Gastroesophageal sphincter (tissue), 4 donors: ENCODE data around the gene ROBO1. TPM values are rescaled to one million over a fixed set of nuclear protein-coding genes. Genes with fewer than 3 reads are reported as not detected.

ENCODE experiments used
- ATAC-seq: fragments of 150-250 bp; one replicate; pipeline ENCODE4 v1.9.1; 2016; ENCODE audit warnings: mild to moderate bottlenecking, moderate library complexity
- H3K27ac ChIP-seq, 4 donors: fragments of 200-600 bp; sonication (generic) in 3 of 4; 1 replicate in 3 of 4; 2 replicates in 1 of 4; pipeline ENCODE4 v1.5.1; 2016 to 2019
- H3K27me3 ChIP-seq: fragments of 200-600 bp; sonication (generic); one replicate; pipeline ENCODE4 v1.5.1; 2019
- H3K36me3 ChIP-seq, 2 donors: fragments of 200-600 bp; sonication (generic); one replicate each; pipeline ENCODE4 v1.5.1; 2019; ENCODE audit warnings: control low read depth in 1 of 2
- H3K4me1 ChIP-seq, 3 donors: fragments of 200-600 bp; sonication (generic); 1 replicate in 2 of 3; 2 replicates in 1 of 3; pipeline ENCODE4 v1.5.1; 2016 to 2019; ENCODE audit warnings: control low read depth in 2 of 3
- H3K4me3 ChIP-seq, 2 donors: fragments of 200-600 bp; sonication (generic); one replicate each; pipeline ENCODE4 v1.5.1; 2019; ENCODE audit warnings: mild to moderate bottlenecking in 1 of 2, moderate library complexity in 1 of 2
- H3K9me3 ChIP-seq, 3 donors: fragments of 200-600 bp; sonication (generic); one replicate each; pipeline ENCODE4 v1.5.1; 2017 to 2019; ENCODE audit warnings: control low read depth in 2 of 3
- CTCF ChIP-seq, 4 experiments: fragments of 200-600 bp in 2 of 4; fragments of 450-650 bp in 2 of 4; sonication (generic) in 1 of 4; IDR thresholded peaks; one replicate each; pipeline ENCODE4 v1.5.1; 2017 to 2019; ENCODE audit warnings: antibody characterized with exemption in 4 of 4, mild to moderate bottlenecking in 2 of 4, moderate library complexity in 2 of 4
- EP300 ChIP-seq: sonication (generic); formaldehyde crosslinking; IDR thresholded peaks from one replicate; pipeline ENCODE4 v1.6.1; 2017; ENCODE audit warnings: antibody characterized with exemption, mild to moderate bottlenecking
- POLR2A ChIP-seq, 2 donors: fragments of 450-650 bp; IDR thresholded peaks; one replicate each; pipeline ENCODE4 v1.6.1; 2017; ENCODE audit warnings: antibody characterized with exemption in 2 of 2, mild to moderate bottlenecking in 2 of 2, moderate library complexity in 1 of 2
- POLR2AphosphoS5 ChIP-seq: sonication (generic); formaldehyde crosslinking; IDR thresholded peaks from one replicate; pipeline ENCODE4 v1.6.1; 2017; ENCODE audit warnings: antibody characterized with exemption
- WGBS, 2 donors: methylation state at CpG; one replicate each; pipeline ENCODE4 v1.1.5; 2018; ENCODE audit warnings: low coverage in 1 of 2; 5-methylcytosine and 5-hydroxymethylcytosine counted together
- total RNA-seq, 4 donors: library from RNA; depleted of rRNA; stranded (reverse); fragments of >200 nt; gene quantifications; one replicate each; pipeline ENCODE4 v1.1.0, GENCODE V29; 2016

ROBO1 gene
- total RNA-seq, 4 donors from 2014 or later = 9.7 to 15.3 (median 12.9) TPM

GRCh38 chr3:79002465-79003372, 765.1 kb downstream of the ROBO1 start:
- Histone ChIP-seq H3K4me3 (no peak overlapping the region), H3K9me3 (no peaks in the 10 kb centered on the region), H3K4me1 (no peaks in the 10 kb centered on the region), H3K36me3 (no peaks in the 10 kb centered on the region), H3K27ac (no peak overlapping the region), H3K27me3 (no peaks in the 10 kb centered on the region)
- ATAC-seq = no peak
- TF ChIP-seq EP300 = no peak
- TF ChIP-seq CTCF (IDR thresholded peaks at IDR 0.05) = no peak
- no peak for TF ChIP-seq POLR2AphosphoS5
- no peak for TF ChIP-seq POLR2A (IDR thresholded peaks at IDR 0.05)
- WGBS, 2 donors = 36 to 49% methylated on average over 4 of the region's 4 CpGs

GRCh38 chr3:79001255-79001654, 766.5 kb downstream of the ROBO1 start:
- Histone ChIP-seq H3K9me3 (no peaks in the 10 kb centered on the region), H3K4me1 (no peaks in the 10 kb centered on the region), H3K27ac (no peak overlapping the region), H3K4me3 (no peak overlapping the region), H3K36me3 (no peaks in the 10 kb centered on the region), H3K27me3 (no peaks in the 10 kb centered on the region)
- no peak for TF ChIP-seq CTCF (IDR thresholded peaks at IDR 0.05)
- no peak for TF ChIP-seq POLR2AphosphoS5
- TF ChIP-seq EP300 = no peak
- 94 to 96% methylated on average over 3 of the region's 3 CpGs for WGBS, 2 donors
- no peak for ATAC-seq

- 88 to 90% methylated on average over 2 of the region's 2 CpGs for WGBS, 2 donors
- Histone ChIP-seq H3K9me3 (no peaks in the 10 kb centered on the region), H3K27ac (no peak overlapping the region), H3K4me1 (no peaks in the 10 kb centered on the region), H3K27me3 (no peaks in the 10 kb centered on the region), H3K4me3 (no peak overlapping the region), H3K36me3 (no peaks in the 10 kb centered on the region)
- ATAC-seq = no peak
- no peak for TF ChIP-seq EP300
- TF ChIP-seq CTCF (IDR thresholded peaks at IDR 0.05) = no peak
- no peak for TF ChIP-seq POLR2A (IDR thresholded peaks at IDR 0.05)
- no peak for TF ChIP-seq POLR2AphosphoS5
These were observed 768.7 kb downstream of the ROBO1 start for GRCh38 chr3:78999139-78999538.

GRCh38 chr3:78995087-78995486, 772.7 kb downstream of the ROBO1 start:
- H3K9me3 ChIP-seq = peaks cover 0 to 16% (median 0%) of the 10 kb centered on the region in 3 donors
- no peaks in the 10 kb centered on the region for H3K27me3 ChIP-seq
- ATAC-seq = no peak
- no peak for TF ChIP-seq POLR2AphosphoS5
- no peak for TF ChIP-seq CTCF (IDR thresholded peaks at IDR 0.05)
- TF ChIP-seq POLR2A (IDR thresholded peaks at IDR 0.05) = no peak
- no peak for TF ChIP-seq EP300
- WGBS, 2 donors = 96% methylated on average over 3 to 4 of the region's 5 CpGs
- no peak overlapping the region for H3K4me3 ChIP-seq
- H3K36me3 ChIP-seq = no peaks in the 10 kb centered on the region
- no peak overlapping the region for H3K27ac ChIP-seq
- H3K4me1 ChIP-seq = no peaks in the 10 kb centered on the region
